Subcutaneous abdominal adipose tissue (tissue), 5 donors: ENCODE results near the gene PHYKPL.

ENCODE experiments used
- H3K27ac ChIP-seq: one replicate; pipeline ENCODE4 v1.7.0; 2013; ENCODE audit warnings: low read depth, mild to moderate bottlenecking, inconsistent platforms, low read length, moderate library complexity
- H3K27me3 ChIP-seq, 5 donors: one replicate each; pipeline ENCODE4 v1.7.0; 2013; ENCODE audit warnings: low read length in 5 of 5, inconsistent platforms in 1 of 5; ENCODE audit not compliant: control insufficient read depth in 5 of 5, insufficient read depth in 4 of 5
- H3K36me3 ChIP-seq, 5 donors: one replicate each; pipeline ENCODE4 v1.7.0; 2013; ENCODE audit warnings: low read length in 5 of 5; ENCODE audit not compliant: control insufficient read depth in 5 of 5, insufficient read depth in 5 of 5
- H3K4me1 ChIP-seq, 5 donors: one replicate each; pipeline ENCODE4 v1.7.0; 2013; ENCODE audit warnings: low read length in 5 of 5, mild to moderate bottlenecking in 3 of 5, moderate library complexity in 1 of 5; ENCODE audit not compliant: control insufficient read depth in 5 of 5, insufficient read depth in 5 of 5
- H3K4me3 ChIP-seq, 5 donors: one replicate each; pipeline ENCODE4 v1.7.0; 2013; ENCODE audit warnings: low read length in 5 of 5, low read depth in 1 of 5
- H3K9ac ChIP-seq, 5 donors: one replicate each; pipeline ENCODE4 v1.7.0; 2013; ENCODE audit warnings: low read length in 5 of 5, mild to moderate bottlenecking in 4 of 5, moderate library complexity in 3 of 5
- H3K9me3 ChIP-seq, 5 donors: one replicate each; pipeline ENCODE4 v1.7.0; 2013; ENCODE audit warnings: low read length in 5 of 5; ENCODE audit not compliant: control insufficient read depth in 5 of 5
- donor health status: healthy.
- donor health status: healthy.
- donor health status: healthy.
- donor health status: healthy.
- donor health status: healthy.

The PHYKPL gene

DNA sequence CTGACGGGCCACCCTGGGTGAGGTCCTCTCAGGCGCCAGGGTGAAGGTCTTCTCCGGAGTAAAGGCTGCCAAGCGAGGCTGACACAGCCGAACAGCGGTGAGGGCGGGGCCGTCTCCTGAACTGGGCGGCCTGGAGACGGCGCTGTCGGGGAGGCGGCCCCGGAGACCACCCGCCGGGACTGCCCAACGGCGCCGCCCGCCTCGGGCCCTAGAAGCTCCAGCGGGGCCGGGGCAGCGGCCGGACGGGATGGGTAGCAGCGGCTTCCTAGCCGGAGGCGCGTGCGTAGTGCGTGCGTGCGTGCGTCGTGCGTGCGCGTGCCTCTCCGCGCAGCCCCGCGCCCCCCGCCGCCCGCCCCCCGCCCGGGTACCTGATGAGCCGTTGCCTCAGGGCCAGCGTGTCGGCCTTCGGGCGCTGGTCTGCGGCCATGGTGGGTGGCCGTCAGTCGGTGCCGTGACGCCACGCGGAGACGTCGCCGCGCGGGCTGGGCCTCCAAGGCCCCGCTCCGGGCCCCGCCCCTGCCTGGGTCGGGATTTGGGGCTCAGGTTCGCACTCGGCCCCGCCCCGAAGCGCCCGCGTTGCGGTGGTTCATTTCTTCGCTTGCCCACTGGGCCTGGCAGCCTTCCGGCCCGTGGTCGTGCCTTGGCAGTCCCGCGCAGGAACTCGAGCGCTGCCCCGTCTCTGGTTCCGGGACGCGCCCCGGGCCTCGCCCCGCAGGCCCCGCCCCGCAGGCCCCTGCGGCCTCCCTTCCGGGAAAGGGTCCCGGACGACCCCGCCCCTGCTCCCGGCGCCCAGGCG, at the start of gene PHYKPL:
TSS of gene PHYKPL (minus strand) at position 679 of the 796 bp plus-strand sequence. CDS start at position 427, 252 bp downstream.
- Histone ChIP-seq H3K9me3 (no peaks in the 10 kb centered on the region), H3K9ac (peak within 1 kb of the TSS; percentile 87 to 95 (median 92)), H3K27ac (peak within 1 kb of the TSS; percentile 91), H3K27me3 (no peaks in the 10 kb centered on the region), H3K36me3 (peaks cover 3 to 37% (median 25%) of the 10 kb centered on the region in 5 donors), H3K4me3 (peak within 1 kb of the TSS; percentile 83 to 87 (median 84)), H3K4me1 (peaks cover 10 to 83% (median 56%) of the 10 kb centered on the region in 5 donors)

DNA sequence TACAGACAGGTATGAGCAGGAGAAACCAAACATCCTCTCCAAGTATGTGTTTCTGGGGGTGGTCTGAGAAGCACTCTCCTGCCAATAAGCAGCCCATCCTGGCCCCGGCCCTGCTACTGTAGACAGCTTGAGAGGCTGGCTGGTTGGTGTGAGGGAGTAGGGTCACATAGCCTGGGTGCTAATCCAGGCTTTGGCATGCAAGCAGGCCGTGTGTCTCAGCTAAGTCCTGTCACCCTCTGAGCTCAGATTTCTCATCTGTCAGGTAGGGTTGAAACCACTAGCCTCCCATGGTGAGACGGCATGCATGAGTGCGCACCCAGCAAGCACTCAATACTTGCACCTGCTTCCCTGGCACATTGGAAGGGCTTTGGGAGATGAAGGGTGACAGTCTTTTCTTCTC, 49.8 kb upstream of the PHYKPL start:
- no peak overlapping the region for H3K27ac ChIP-seq
- H3K9ac ChIP-seq, result no peak overlapping the region
- H3K9me3 ChIP-seq, result peaks cover 3 to 13% (median 6%) of the 10 kb centered on the region in 5 donors
- peaks cover 0 to 9% (median 6%) of the 10 kb centered on the region in 5 donors for H3K4me1 ChIP-seq
- H3K27me3 ChIP-seq, result peaks cover 14 to 29% (median 19%) of the 10 kb centered on the region in 5 donors
- no peaks in the 10 kb centered on the region for H3K36me3 ChIP-seq
- H3K4me3 ChIP-seq, result no peak overlapping the region

DNA sequence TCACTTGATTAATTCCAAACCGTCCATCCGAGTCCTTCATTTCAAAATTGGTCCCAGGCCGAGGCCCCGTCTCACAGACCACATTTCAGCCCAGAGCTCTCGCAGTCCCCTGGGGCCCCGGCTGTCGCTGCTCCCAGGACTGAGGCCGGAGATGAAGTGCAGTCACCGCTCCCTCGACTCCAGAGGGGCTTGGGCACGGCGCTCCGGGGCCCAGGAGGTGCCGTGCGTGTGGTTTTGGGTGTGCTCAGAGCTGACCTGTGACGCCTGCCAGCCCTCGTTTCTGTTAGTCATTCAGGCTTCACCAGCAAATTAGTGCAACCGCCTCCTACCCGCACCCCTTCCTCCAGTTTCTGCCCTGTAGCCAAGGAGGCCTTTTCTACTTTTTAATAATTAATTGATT, 48.7 kb upstream of the PHYKPL start:
- H3K9me3 ChIP-seq, result peaks cover 3 to 14% (median 6%) of the 10 kb centered on the region in 5 donors
- H3K9ac ChIP-seq, result no peak overlapping the region
- H3K27ac ChIP-seq, result no peak overlapping the region
- H3K4me1 ChIP-seq, result peaks cover 0 to 9% (median 6%) of the 10 kb centered on the region in 5 donors
- no peak overlapping the region for H3K4me3 ChIP-seq
- no peaks in the 10 kb centered on the region for H3K36me3 ChIP-seq
- peaks cover 11 to 18% (median 15%) of the 10 kb centered on the region in 5 donors for H3K27me3 ChIP-seq

DNA sequence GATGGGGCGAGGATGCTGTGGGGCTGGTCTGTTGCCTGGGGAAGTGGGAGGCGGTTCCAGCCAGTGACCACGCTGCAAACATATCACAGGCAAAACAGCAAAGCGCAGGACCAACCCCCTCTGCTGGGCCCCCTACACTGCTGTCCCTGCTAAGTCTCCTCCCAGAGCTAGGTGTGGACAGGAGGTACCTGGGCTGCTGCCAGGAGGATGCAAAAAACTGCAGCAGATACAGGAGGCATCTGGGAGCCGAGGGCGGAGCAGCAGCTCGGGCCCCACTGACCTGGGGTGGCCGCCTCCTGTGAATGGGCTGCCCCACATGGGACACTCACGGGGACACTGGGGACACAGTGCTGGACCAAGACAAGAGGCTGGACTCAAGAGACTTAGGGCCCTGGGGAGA, 48.0 kb upstream of the PHYKPL start:
- Histone ChIP-seq H3K4me3 (no peak overlapping the region), H3K9ac (no peak overlapping the region), H3K9me3 (peaks cover 3 to 21% (median 13%) of the 10 kb centered on the region in 5 donors), H3K4me1 (peaks cover 0 to 9% (median 6%) of the 10 kb centered on the region in 5 donors), H3K36me3 (no peaks in the 10 kb centered on the region), H3K27me3 (peaks cover 7 to 20% (median 16%) of the 10 kb centered on the region in 5 donors), H3K27ac (no peak overlapping the region)

DNA sequence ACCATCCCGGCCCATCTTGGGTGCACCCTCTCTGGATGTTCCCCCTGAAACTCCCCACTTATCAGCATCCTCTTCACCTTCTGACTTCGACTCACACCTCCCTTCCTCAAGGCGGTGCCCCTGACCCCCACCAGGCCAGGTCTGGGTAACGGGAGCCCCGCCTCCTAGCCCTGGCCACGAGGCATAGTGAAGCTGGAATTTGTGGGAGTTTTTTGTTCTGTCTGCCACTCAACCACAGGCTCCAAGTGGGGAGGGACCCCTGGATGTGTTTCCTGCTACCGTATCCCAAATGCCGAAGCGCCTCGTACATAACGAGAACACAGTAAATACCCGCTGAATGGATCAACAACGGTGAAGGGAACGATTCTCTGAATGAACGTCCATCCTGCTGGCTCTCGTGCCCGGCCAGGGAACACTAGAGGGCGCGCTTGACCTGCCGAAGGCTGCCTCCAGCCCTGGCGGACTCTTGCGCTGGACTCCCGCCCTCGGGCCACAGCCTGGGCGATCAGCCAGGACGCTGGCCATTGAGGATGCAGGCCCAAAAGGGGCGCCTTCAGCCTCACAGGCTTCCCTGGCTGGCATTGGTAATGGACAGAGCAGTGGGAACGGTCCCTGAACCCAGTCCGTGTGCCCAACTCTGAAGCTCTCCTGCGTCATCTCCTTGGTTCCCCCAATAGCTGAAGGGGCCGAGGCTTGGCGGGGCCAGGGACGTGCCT, 47.3 kb upstream of the PHYKPL start:
- Histone ChIP-seq H3K9ac (no peak overlapping the region), H3K4me1 (peaks cover 0 to 9% (median 6%) of the 10 kb centered on the region in 5 donors), H3K27ac (no peak overlapping the region), H3K9me3 (peaks cover 3 to 24% (median 16%) of the 10 kb centered on the region in 5 donors), H3K36me3 (no peaks in the 10 kb centered on the region), H3K27me3 (peaks cover 7 to 23% (median 16%) of the 10 kb centered on the region in 5 donors), H3K4me3 (no peak overlapping the region)

DNA sequence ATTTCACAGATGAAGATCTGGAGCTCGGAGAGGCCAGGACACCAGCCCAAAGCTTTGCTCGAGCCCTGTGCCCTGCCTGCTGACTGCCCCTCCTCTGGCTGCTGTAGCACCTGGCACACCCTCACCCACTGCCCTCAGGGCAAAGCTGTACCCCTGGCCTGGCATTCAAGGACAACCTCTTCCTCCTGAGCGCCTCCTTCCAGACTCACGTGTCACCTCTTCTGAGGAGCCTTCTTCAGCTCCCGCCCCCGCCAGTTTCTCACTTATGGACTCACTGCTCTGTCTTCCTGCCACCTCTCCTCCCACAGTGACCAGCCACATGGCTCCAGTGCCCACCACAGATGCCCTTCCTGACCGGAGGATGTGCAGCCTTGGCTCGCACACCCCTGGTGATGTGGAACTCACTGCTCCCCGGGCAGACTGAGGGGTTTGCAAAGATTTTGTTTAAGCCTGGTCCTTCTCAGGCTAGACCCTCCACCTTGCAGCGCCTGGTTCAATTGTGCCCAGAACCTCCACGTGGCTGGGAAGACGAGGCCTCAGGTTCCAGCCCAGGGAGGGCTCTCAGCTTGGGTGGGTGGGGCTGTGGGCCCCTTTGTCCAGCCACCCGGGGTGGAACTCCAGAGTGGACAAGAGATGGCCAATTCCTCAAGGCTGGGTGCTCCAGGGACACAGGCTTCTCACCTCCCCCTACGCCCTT, 46.6 kb upstream of the PHYKPL start:
- Histone ChIP-seq H3K9ac (no peak overlapping the region), H3K27me3 (peaks cover 7 to 23% (median 16%) of the 10 kb centered on the region in 5 donors), H3K27ac (no peak overlapping the region), H3K36me3 (no peaks in the 10 kb centered on the region), H3K4me1 (peaks cover 0 to 14% (median 12%) of the 10 kb centered on the region in 5 donors), H3K4me3 (no peak overlapping the region), H3K9me3 (peaks cover 3 to 22% (median 16%) of the 10 kb centered on the region in 5 donors)

DNA sequence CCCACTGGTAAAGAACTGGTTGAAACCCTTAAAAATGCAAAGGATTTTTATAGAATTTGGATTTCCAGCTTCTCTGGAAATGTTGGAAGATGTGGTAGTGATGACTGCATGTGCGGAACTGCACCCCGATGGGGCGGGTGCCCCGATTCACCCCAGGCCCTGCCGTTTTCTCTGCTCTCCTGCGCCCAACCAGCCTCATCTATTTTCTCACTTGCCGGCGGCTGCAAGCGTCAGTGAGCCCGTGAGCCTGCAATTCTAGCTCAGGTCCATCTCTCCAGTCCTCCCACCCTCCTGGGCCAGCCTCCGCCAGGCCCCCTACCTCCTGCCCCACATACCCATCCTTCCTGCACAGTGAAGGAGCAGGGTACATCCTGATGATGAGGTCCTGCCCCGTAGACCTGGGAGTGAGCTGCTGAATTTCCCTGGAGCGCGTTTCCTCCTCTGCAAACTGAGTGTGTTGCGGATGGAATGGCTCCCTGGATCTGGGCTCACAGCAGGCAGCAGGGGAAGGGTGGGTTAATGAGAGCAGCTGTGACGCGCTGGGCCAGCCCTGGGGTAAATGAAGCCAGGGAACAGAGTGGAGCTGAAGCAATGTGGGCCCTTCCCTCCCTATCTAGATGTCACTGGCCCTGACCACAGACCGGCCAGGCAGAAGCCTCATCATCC, 45.9 kb upstream of the PHYKPL start:
- Histone ChIP-seq H3K27me3 (peaks cover 7 to 23% (median 16%) of the 10 kb centered on the region in 5 donors), H3K4me1 (peaks cover 0 to 21% (median 18%) of the 10 kb centered on the region in 5 donors), H3K4me3 (no peak overlapping the region), H3K9me3 (peaks cover 0 to 16% (median 10%) of the 10 kb centered on the region in 5 donors), H3K9ac (no peak overlapping the region), H3K36me3 (no peaks in the 10 kb centered on the region), H3K27ac (no peak overlapping the region)

DNA sequence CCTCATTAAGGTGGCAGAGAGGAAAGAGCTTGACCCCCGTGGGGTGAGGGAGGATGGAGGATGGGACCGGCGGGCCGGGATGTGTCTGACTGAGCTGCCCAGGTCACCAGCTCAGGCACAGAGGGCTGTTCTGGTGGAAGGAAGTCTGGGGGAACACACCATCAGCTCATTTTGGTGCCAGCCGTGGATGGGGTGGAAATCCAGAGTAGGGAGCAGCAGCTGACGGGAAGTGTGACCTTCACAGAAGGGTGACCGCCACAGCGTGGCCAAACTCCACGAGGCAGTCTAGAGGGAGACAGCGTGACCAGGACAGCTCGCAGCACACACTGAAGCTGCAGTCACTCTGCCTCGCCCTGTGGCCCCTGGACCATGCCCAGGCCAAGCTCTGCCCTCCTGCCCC, 45.3 kb upstream of the PHYKPL start:
- H3K4me3 ChIP-seq, result no peak overlapping the region
- H3K9me3 ChIP-seq, result peaks cover 0 to 12% (median 10%) of the 10 kb centered on the region in 5 donors
- peaks cover 0 to 26% (median 24%) of the 10 kb centered on the region in 5 donors for H3K4me1 ChIP-seq
- H3K9ac ChIP-seq, result no peak overlapping the region
- H3K36me3 ChIP-seq, result no peaks in the 10 kb centered on the region
- no peak overlapping the region for H3K27ac ChIP-seq
- peaks cover 7 to 23% (median 16%) of the 10 kb centered on the region in 5 donors for H3K27me3 ChIP-seq

DNA sequence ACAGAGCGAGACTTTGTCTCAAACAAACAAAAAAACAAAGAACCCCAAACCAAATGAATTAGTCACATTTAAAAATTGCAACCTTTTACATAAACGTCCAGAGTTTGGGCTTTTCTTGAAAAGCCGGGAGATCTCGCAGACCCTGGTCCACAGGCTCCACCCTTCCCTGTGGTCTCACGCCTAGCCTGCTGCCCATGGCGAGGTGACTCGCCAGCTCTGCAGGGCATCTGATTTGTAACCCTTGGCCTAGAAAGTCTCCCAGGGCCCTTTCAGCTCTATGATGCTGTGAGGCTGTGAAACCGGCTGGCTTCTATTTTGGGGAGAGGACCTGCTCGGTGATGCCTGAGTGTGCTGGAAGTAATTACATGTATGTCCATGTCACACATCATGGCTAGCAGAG, 44.7 kb upstream of the PHYKPL start:
- no peak overlapping the region for H3K4me3 ChIP-seq
- H3K36me3 ChIP-seq, result no peaks in the 10 kb centered on the region
- H3K27me3 ChIP-seq, result peaks cover 7 to 23% (median 16%) of the 10 kb centered on the region in 5 donors
- peaks cover 0 to 12% (median 10%) of the 10 kb centered on the region in 5 donors for H3K9me3 ChIP-seq
- H3K4me1 ChIP-seq, result peaks cover 0 to 31% (median 27%) of the 10 kb centered on the region in 5 donors
- no peak overlapping the region for H3K9ac ChIP-seq
- no peak overlapping the region for H3K27ac ChIP-seq
